HEK293T (cell line): Measurements from ENCODE around the gene PANX2.

ENCODE experiments used
- CTCF ChIA-PET: fragments of 350-600 bp; formaldehyde crosslinking; extraction: SDS; loops from one replicate; lab custom pipeline; 2021; ENCODE audit warnings: antibody characterized with exemption, inconsistent platforms; lab: Yijun Ruan, JAX
- POLR2A ChIA-PET: fragments of 350-600 bp; formaldehyde crosslinking; extraction: SDS; loops from one replicate; lab custom pipeline; 2020; ENCODE audit warnings: antibody characterized with exemption, inconsistent platforms; lab: Yijun Ruan, JAX
- DNase-seq: peaks from one replicate; pipeline ENCODE4 v3.0.0; 2012; ENCODE audit warnings: mixed read lengths; ENCODE audit errors: extremely low spot score
- ARNT ChIP-seq: fragments of 450-650 bp; IDR thresholded peaks from 2 replicates; pipeline ENCODE4 v1.6.1; 2017; ENCODE audit warnings: mild to moderate bottlenecking
- BHLHE40 ChIP-seq: fragments of 450-650 bp; IDR thresholded peaks from 2 replicates; pipeline ENCODE4 v1.6.1; 2016; ENCODE audit warnings: mild to moderate bottlenecking, moderate library complexity, borderline replicate concordance
- CTBP1 ChIP-seq: fragments of 450-650 bp; IDR thresholded peaks from 2 replicates; pipeline ENCODE4 v1.6.1; 2016; ENCODE audit warnings: borderline replicate concordance
- ELF4 ChIP-seq: fragments of 450-650 bp; IDR thresholded peaks from 2 replicates; pipeline ENCODE4 v1.6.1; 2017; ENCODE audit warnings: antibody characterized with exemption
- FOXA1 ChIP-seq: fragments of 450-650 bp; IDR thresholded peaks from 2 replicates; pipeline ENCODE4 v1.6.1; 2016; ENCODE audit warnings: mild to moderate bottlenecking
- FOXK2 ChIP-seq: fragments of 450-650 bp; IDR thresholded peaks from 2 replicates; pipeline ENCODE4 v1.6.1; 2016; ENCODE audit warnings: mild to moderate bottlenecking
- HDGF ChIP-seq: fragments of 450-650 bp; IDR thresholded peaks from 2 replicates; pipeline ENCODE4 v1.6.1; 2017; ENCODE audit warnings: antibody characterized with exemption, borderline replicate concordance
- L3MBTL2 ChIP-seq: fragments of 450-650 bp; conservative IDR thresholded peaks from 2 replicates; pipeline ENCODE4 v1.6.1; 2016; ENCODE audit warnings: mild to moderate bottlenecking
- LEF1 ChIP-seq: fragments of 450-650 bp; IDR thresholded peaks from 2 replicates; pipeline ENCODE4 v1.6.1; 2017; ENCODE audit warnings: mild to moderate bottlenecking, borderline replicate concordance
- NFRKB ChIP-seq: fragments of 450-650 bp; IDR thresholded peaks from 2 replicates; pipeline ENCODE4 v1.6.1; 2016; ENCODE audit warnings: mild to moderate bottlenecking, moderate library complexity
- SP1 ChIP-seq: fragments of 450-650 bp; IDR thresholded peaks from 2 replicates; pipeline ENCODE4 v1.6.1; 2017
- SUZ12 ChIP-seq: fragments of 450-650 bp; IDR thresholded peaks from 2 replicates; pipeline ENCODE4 v1.6.1; 2016; ENCODE audit warnings: mild to moderate bottlenecking
- TARDBP ChIP-seq: fragments of 450-650 bp; IDR thresholded peaks from 2 replicates; pipeline ENCODE4 v1.6.1; 2016
- ZNF384 ChIP-seq: fragments of 450-650 bp; IDR thresholded peaks from 2 replicates; pipeline ENCODE4 v1.6.1; 2016
- TF ChIP-seq, protein P1 (sequence below): fragments of 450-650 bp; IDR thresholded peaks from 2 replicates; pipeline ENCODE4 v1.6.1; 2016

The PANX2 gene

DNA sequence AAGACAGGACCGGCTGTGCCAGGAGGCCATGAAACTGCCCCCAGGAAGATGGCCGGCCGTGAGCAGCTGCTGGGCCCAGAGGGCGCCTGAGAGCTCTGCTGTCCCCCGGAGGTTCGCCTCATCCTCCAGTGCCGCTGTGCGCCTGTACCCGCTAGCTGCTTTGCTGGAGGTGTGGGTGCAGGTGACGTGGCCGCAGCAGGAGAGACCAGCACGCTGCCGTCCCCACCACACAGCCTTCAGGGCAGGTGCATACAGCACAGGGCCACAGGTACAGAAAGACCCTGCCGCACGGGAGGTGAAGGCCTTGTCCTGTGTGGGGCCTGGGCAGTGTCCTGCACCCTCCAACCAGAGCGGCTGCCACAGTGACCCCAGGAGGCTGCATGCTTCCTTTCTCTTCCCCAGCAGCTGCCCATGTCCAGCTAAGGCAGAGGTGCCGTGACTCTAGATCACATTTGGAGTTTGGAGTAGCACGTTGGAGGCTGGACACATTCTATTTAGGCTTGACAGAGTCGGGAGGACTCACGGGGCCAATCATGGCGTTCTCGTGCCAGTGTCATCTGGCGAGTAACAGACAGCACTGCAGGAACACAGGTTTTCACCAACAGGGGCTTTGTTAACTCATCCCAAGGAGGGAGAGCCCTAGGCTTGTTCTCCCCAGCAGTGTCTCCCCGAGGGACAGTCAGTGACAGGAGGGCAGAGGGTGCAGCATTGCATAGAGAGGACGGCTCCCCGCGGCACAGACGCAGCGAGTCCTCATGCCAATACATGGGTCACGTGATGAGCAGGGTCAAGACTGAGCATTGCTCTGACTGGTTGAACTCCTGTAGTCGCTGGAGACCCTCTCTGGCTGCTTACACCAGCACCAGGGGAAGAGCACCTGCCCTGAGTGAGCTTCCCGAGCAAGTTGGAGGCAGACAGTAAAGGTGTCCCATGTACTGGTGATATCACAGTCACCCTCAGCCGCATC is 18.7 kb upstream of the PANX2 start:
- POLR2A ChIA-PET, result no interaction called here
- TF ChIP-seq BHLHE40 (no peak), TARDBP (no peak), FOXA1 (no peak), L3MBTL2 (no peak), FOXK2 (no peak), CTBP1 (no peak)
- CTCF ChIA-PET, result interaction anchor here (1.0 to 1.4 kb wide), 2 partner anchors 9 to 60 kb away, joined by 4 to 5 read pairs; no protein-coding TSS in a partner anchor
- DNase-seq, result no peak

GRCh38 chr22:50153056-50153755 is 17.3 kb upstream of the PANX2 start:
- ChIA-PET POLR2A (interaction anchor here (1.7 kb wide), 1 partner anchor 11 kb away, joined by 3 read pairs; no protein-coding TSS in a partner anchor), CTCF (no interaction called here)
- TF ChIP-seq TARDBP, result no peak
- no peak for TF ChIP-seq NFRKB
- TF ChIP-seq L3MBTL2, result no peak
- no peak for TF ChIP-seq HDGF
- no peak for TF ChIP-seq ZNF384
- TF ChIP-seq LEF1, result no peak
- no peak for TF ChIP-seq SP1
- no peak for TF ChIP-seq FOXK2
- TF ChIP-seq CTBP1, result no peak
- no peak for TF ChIP-seq BHLHE40
- TF ChIP-seq, protein P1, sequence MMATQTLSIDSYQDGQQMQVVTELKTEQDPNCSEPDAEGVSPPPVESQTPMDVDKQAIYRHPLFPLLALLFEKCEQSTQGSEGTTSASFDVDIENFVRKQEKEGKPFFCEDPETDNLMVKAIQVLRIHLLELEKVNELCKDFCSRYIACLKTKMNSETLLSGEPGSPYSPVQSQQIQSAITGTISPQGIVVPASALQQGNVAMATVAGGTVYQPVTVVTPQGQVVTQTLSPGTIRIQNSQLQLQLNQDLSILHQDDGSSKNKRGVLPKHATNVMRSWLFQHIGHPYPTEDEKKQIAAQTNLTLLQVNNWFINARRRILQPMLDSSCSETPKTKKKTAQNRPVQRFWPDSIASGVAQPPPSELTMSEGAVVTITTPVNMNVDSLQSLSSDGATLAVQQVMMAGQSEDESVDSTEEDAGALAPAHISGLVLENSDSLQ, result no peak
- TF ChIP-seq ELF4, result no peak
- no peak for TF ChIP-seq FOXA1
- DNase-seq, result no peak

GRCh38 chr22:50153756-50154140 is 16.8 kb upstream of the PANX2 start:
- no peak for TF ChIP-seq HDGF
- no peak for TF ChIP-seq SP1
- TF ChIP-seq ARNT, result no peak
- TF ChIP-seq FOXA1, result no peak
- no peak for TF ChIP-seq CTBP1
- TF ChIP-seq LEF1, result no peak
- no peak for TF ChIP-seq L3MBTL2
- POLR2A ChIA-PET, result interaction anchor here (1.7 kb wide), 1 partner anchor 11 kb away, joined by 3 read pairs; no protein-coding TSS in a partner anchor
- CTCF ChIA-PET, result no interaction called here
- DNase-seq, result no peak

DNA sequence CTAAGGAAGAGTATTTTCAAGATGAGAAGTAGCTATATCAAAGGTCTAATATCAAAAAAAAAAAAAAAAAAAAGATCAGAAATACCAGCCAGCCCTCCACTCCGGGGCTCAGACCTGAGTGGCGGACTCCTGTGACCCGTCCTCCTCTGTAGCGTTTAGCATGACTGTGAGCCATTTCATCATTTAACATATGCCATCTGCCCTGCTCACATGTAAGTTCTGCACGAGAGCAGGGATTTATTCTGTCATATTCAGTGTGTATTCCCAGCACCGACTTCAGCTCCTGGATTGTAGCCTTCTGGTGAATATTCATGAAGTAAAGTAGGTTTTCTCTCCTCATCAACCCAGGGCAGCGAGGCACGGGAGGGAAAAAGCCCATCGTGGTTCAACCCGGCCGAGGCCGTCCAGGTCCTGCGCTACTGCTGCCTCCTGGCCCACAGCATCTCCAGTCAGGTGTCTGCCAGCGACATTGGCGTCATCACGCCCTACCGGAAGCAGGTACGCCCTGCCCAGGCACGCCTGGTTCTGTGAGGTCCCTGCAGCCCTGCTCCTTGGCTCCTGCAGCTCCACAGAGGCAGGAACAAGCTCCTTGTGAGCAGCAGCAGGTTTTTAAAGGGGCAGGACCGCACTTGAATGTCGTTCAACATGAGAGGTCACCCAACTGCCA is 12.7 kb upstream of the PANX2 start:
- ChIA-PET POLR2A (no interaction called here), CTCF (interaction anchor here (0.6 kb wide), 1 partner anchor 107 kb away, joined by 3 read pairs; no protein-coding TSS in a partner anchor)
- DNase-seq, result no peak
- no peak for TF ChIP-seq LEF1
- TF ChIP-seq L3MBTL2, result no peak
- TF ChIP-seq CTBP1, result no peak
- TF ChIP-seq, protein P1, result no peak
- no peak for TF ChIP-seq ARNT
- no peak for TF ChIP-seq NFRKB
- TF ChIP-seq SP1, result no peak
- TF ChIP-seq ZNF384, result no peak
- no peak for TF ChIP-seq SUZ12
- TF ChIP-seq BHLHE40, result no peak
- no peak for TF ChIP-seq HDGF
- TF ChIP-seq FOXA1, result no peak
- no peak for TF ChIP-seq FOXK2
- no peak for TF ChIP-seq ELF4

- POLR2A ChIA-PET, result no interaction called here
- CTCF ChIA-PET, result interaction anchor here (1.1 kb wide), 1 partner anchor 71 kb away, joined by 6 read pairs; no protein-coding TSS in a partner anchor
- TF ChIP-seq LEF1 (no peak), BHLHE40 (no peak), ZNF384 (no peak), TARDBP (no peak), SUZ12 (no peak), HDGF (no peak), SP1 (no peak)
- TF ChIP-seq, protein P1, result no peak
- no peak for DNase-seq
These were observed 9.6 kb upstream of the PANX2 start for GRCh38 chr22:50160947-50161346.
